Skin epidermis (tissue), 12 donors: ENCODE measurements around the gene NAGPA.
A peak's percentile ranks its signal among the peaks of the same experiment; 100 is the strongest.
"Not testable (repeated sequence)": the region's sequence is repeated elsewhere in the genome, so short reads cannot be mapped to it uniquely, and the experiment has no call there.

Experiments
- H3K27ac ChIP-seq, 21 experiments: fragments of 200-600 bp; sonication (generic) in 11 of 21; one replicate each; pipeline ENCODE4 v1.5.0; 2020; ENCODE audit warnings: mild to moderate bottlenecking in 3 of 21, inconsistent platforms in 2 of 21, moderate library complexity in 2 of 21
- H3K4me3 ChIP-seq, 7 experiments: fragments of 200-600 bp; sonication (generic) in 2 of 7; one replicate each; pipeline ENCODE4 v1.5.0; 2020; ENCODE audit warnings: inconsistent platforms in 2 of 7, mild to moderate bottlenecking in 2 of 7, moderate library complexity in 1 of 7

NAGPA gene, protein sequence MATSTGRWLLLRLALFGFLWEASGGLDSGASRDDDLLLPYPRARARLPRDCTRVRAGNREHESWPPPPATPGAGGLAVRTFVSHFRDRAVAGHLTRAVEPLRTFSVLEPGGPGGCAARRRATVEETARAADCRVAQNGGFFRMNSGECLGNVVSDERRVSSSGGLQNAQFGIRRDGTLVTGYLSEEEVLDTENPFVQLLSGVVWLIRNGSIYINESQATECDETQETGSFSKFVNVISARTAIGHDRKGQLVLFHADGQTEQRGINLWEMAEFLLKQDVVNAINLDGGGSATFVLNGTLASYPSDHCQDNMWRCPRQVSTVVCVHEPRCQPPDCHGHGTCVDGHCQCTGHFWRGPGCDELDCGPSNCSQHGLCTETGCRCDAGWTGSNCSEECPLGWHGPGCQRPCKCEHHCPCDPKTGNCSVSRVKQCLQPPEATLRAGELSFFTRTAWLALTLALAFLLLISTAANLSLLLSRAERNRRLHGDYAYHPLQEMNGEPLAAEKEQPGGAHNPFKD

DNA sequence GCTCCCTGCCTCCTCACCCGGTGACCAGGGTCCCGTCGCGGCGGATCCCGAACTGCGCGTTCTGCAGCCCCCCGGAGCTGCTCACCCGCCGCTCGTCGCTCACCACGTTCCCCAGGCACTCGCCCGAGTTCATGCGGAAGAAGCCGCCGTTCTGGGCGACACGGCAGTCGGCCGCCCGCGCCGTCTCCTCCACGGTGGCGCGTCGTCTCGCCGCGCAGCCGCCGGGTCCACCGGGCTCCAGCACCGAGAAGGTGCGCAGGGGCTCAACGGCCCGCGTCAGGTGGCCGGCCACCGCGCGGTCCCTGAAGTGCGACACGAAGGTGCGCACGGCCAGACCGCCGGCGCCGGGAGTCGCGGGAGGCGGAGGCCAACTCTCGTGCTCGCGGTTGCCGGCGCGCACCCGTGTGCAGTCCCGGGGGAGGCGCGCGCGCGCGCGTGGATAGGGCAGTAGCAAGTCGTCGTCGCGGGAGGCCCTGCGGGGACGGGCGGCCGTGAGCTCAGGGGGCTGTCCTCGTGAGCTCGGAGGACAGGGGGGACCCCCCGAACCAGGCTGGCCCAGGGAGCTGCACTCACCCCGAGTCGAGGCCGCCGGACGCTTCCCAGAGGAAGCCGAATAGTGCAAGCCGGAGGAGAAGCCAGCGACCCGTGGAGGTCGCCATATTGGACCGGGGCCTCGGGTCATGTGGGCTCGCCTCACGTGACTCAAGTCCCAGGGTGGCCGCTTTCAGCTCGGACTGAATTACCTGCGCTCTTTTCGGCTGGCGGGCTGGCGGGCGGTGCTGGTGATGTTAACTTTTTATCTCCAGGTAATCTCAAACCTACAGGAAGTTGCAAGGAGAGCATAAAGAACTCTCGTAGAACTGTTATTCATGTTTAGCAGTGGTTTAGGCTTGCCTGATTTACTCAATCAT, at the start of gene NAGPA:
TSS of gene NAGPA (minus strand) at position 680 of the 911 bp plus-strand sequence. CDS start at position 659, 21 bp downstream.
- H3K4me3 ChIP-seq = peak within 1 kb of the TSS; percentile 53 to 98 (median 91)
- H3K27ac ChIP-seq = peak within 1 kb of the TSS; percentile 1 to 87 (median 78)

DNA sequence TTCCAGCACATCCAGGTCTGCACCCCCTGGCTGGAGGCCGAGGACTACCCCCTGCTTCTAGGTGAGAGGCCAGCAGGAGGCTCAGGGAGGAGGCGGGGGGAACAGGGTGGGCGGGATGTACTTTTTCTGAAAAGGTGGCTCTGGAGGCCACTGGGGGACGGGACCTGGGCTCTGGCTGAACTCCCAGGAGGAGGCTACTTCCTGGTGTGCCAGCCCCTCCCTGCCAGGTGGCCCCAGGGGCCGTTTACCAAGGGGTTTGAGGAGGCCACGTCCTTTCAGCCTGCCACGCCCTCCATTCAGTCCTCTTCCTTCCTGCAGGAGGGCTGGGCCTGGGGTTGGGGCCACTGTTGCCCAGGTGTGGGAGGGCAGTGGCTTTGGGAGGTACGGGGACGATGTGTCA, 47.3 kb upstream of the NAGPA start:
- not testable (repeated sequence) for H3K27ac ChIP-seq, H3K4me3 ChIP-seq

GRCh38 chr16:5080461-5080860, 46.7 kb upstream of the NAGPA start:
- H3K4me3 ChIP-seq = not testable (repeated sequence)

GRCh38 chr16:5078626-5079025, 44.9 kb upstream of the NAGPA start:
- Histone ChIP-seq H3K27ac (no peak overlapping the region), H3K4me3 (no peak overlapping the region)

More at GRCh38 chr16:5080461-5080860, 46.7 kb upstream of the NAGPA start:
- H3K27ac ChIP-seq = not testable (repeated sequence)

DNA sequence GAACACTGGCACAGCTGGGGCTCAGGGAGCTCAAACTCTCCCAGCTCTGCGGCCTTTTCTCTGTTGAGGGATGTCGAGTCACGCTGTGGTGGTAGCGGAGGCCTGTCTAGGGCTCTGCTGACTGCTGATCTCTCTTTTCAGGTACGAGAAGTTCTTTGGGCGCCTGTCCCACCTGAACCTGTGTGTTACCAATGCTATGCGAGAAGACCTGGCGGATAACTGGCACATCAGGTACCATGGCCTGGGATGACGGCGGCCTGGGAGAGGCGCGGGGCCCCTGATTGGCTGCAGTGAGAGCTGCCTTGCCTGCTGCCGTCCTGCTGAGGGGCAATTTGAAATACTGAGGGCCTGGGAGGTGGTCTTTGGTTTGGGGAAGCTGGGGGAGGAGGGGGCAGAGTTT, 43.6 kb upstream of the NAGPA start:
- H3K4me3 ChIP-seq = no peak overlapping the region

DNA sequence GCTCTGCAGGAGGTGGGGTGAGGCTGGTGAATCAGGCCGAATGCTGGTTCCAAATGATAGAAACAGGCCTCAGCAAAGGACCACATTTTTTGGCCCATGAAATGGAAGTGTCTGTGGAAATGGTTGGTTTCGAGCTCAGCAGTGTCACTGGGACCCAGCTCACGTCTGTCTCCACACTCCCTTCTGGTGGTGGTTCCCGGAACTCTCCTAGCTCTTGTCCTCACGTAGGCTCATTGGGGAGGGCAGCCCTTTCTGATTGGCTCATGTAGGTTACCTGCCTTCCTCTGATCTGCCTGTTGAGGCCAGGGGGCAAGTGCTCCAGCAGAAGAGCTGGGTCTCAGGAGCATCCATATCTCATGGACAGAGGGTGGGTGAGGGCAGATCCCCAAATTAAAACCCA, 41.9 kb upstream of the NAGPA start:
- Histone ChIP-seq H3K27ac (no peak overlapping the region), H3K4me3 (no peak overlapping the region)

More for the DNA sequence above, 43.6 kb upstream of the NAGPA start:
- no peak overlapping the region for H3K27ac ChIP-seq

DNA sequence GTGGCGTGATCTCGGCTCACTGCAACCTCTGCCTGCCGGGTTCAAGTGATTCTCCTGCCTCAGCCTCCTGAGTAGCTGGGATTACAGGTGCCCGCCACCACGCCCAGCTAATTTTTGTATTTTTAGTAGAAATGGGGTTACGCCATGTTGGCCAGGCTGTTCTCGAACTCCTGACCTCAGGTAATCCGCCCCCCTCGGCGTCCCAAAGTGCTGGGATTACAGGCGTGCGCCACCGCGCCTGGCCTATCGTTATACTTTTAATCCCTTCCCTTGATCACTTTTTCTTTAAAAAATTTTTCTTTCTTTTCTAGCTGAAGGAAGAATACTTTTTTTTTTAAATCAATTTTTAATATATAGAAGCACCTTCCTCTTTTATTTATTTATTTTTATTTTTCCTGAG, 40.0 kb upstream of the NAGPA start:
- H3K27ac ChIP-seq, H3K4me3 ChIP-seq: not testable (repeated sequence)

DNA sequence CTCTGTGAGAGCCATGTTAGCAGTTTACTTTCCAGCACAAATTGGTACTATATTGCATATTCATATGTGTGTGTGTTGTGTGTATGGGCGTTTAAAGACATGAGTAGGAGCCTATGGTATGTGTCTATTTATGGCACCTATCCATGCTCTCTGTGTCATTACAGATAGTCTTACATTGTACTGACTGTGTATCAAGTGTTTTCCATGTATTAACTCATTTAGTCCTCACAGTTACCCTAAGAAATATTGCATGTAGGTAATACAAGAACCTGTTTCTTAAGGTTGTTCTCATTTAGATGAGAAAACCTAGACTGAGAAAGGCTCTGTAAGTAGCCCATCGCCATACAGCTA, 39.5 kb upstream of the NAGPA start:
- no peak overlapping the region for H3K4me3 ChIP-seq
- H3K27ac ChIP-seq = no peak overlapping the region

DNA sequence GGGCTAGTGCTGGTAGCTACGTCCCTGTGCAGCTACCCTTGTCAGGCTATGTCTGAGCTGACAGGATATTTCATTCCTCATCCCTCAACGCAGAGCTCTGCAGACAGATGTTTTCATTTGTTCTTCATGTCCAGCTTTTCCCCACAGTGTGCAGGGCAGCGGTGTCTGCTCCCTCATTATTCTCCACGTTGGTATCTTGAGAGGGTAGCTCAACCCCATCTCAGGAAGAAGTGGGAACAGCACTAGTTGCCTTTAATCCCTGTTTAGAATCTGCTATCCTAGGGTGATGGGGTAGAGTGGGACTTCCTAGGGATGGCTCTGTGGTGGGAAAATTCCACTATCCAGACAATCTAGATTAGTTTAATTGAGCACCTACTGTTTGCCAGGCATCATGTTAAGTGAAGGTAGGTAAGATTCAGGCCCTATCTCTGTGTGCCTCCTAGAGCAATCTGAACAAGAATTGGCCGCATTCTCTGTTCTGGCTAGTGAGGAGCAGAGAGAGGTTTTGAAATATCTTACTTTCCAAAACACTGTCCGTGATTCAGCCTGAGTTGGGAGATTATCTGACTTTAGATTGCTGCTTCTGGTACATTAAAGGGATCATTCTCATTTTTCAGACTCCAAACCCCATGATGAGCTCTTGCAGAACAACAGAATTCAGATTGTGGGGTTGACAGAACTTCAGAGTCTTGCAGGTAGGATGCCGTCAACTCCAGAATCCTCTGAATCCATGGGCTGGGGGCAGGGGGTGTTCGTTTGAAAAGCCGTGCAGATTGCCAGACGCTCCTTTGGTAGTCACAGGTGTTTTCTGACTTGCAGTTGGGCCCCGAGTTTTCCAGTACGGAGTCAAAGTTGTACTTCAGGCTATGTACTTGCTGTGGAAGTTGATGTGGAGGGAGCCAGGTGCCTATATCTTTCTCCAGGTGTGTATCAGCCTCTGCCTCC, 38.9 kb upstream of the NAGPA start:
- peak overlapping the region; percentile 49 to 91 (median 69) for H3K4me3 ChIP-seq
- H3K27ac ChIP-seq = peak overlapping the region in 20 of 21 experiments; percentile 65 to 94 (median 84)

GRCh38 chr16:5071681-5072333, 38.1 kb upstream of the NAGPA start, which contains the start of gene ALG1:
Gene ALG1 (plus strand): TSS chr16:5071843. CDS start chr16:5071850, 7 bp downstream.
- Histone ChIP-seq H3K4me3 (peak within 1 kb of the TSS; percentile 49 to 91 (median 69)), H3K27ac (peak within 1 kb of the TSS; percentile 24 to 94 (median 84))

DNA sequence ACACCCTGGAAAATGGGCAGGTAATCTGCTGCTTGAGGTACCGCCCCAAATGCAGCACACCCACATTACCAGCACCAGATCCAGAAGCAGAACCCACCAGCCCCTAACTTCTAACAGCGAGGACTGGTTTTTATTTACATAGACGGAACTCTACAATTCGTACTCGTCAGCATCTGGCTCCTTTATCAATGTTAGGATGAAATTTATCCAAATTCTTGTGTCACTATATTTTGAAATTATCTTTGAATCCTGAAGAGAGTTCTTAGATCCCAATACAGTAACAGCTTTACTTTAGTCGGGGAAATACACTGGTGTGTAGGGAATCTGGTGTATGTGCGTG, 37.6 kb upstream of the NAGPA start:
- Histone ChIP-seq H3K4me3 (peak overlapping the region; percentile 49 to 91 (median 69)), H3K27ac (peak overlapping the region; percentile 24 to 94 (median 84))

GRCh38 chr16:5070431-5071186, 36.9 kb upstream of the NAGPA start:
- H3K27ac ChIP-seq = peak overlapping the region in 10 of 21 experiments; percentile 71 to 94 (median 86)

DNA sequence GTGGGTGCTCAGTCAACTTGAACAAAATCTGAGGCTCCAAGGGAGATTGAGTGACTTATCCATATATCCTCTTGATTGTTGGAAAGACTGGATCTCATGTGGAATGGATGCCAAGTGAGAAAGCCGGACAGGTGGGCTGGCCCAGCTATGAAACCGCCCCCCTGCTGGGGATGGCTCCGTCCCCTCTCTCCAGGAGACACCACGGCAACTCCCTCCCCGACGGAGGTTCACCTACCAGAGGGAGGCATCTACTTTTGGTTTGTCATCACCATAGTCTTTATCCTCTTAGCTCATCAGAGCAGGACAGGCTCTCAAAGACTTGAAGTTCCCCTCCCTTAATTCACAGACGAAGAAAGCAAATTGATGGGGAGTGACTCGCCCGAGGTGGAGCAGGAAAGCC, 36.1 kb upstream of the NAGPA start:
- Histone ChIP-seq H3K27ac (no peak overlapping the region), H3K4me3 (no peak overlapping the region)

More at GRCh38 chr16:5070431-5071186, 36.9 kb upstream of the NAGPA start:
- no peak overlapping the region for H3K4me3 ChIP-seq

DNA sequence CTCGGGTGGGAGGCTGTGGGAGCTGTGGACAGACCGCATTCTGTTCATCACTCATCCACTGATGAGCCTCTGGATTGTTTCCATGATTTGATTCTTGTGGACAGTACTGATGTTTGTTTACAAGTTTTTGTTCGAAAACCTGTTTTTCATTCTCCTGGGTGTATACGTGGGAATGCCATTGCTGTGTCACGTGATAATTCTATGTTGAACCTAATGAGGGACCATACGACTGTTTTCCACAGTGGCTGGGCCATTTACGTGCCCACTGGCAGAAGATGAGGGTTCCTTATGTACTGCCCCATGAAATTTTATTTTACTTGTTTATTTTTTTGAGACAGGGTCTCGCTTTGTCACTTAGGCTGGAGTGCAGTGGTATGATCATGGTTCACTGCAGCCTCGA, 35.3 kb upstream of the NAGPA start:
- Histone ChIP-seq H3K27ac (no peak overlapping the region), H3K4me3 (no peak overlapping the region)

GRCh38 chr16:5066511-5066910, 32.8 kb upstream of the NAGPA start:
- Histone ChIP-seq H3K4me3 (no peak overlapping the region), H3K27ac (no peak overlapping the region)

GRCh38 chr16:5065813-5066212, 32.1 kb upstream of the NAGPA start, which contains the start of gene C16orf89:
Gene C16orf89 (minus strand): TSS chr16:5065956. CDS start chr16:5065908, 48 bp downstream.
- H3K27ac ChIP-seq = no peak within 1 kb of the TSS

GRCh38 chr16:5065326-5065725, 31.6 kb upstream of the NAGPA start:
- H3K27ac ChIP-seq = no peak overlapping the region
- no peak overlapping the region for H3K4me3 ChIP-seq

More at GRCh38 chr16:5065813-5066212, 32.1 kb upstream of the NAGPA start, which contains the start of gene C16orf89:
- H3K4me3 ChIP-seq = no peak within 1 kb of the TSS

DNA sequence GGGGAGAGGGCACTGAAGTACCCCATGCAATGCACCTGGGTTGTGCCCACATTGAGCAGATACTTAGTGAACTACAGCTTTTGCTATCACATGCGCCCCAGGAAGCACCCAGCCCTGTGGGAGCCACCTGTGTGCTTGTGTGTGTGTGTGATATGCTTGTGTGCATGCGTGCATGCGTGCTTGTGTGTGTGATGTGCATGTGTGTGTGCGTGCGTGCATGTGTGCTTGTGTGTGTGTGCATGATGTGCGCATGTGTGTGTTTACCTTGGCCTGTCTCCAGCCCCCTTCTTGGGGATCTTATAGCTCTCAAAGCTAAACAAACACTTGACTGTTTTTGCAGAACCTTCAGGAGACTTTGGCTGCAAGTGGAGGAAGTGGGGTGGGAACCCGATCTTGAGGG, 31.2 kb upstream of the NAGPA start:
- no peak overlapping the region for H3K4me3 ChIP-seq

More for the DNA sequence above, 31.2 kb upstream of the NAGPA start:
- H3K27ac ChIP-seq = no peak overlapping the region
